H1 (cell line): Measurements from ENCODE around the gene RNF183. TPM values are rescaled to one million over a fixed set of nuclear protein-coding genes. Genes with fewer than 3 reads are reported as not detected.
A peak's percentile ranks its signal among the peaks of the same experiment; 100 is the strongest.

Source experiments
- CTCF ChIA-PET: fragments of 300-600 bp; sonication (Branson Sonifier 250); formaldehyde crosslinking; loops from one replicate; lab custom pipeline; 2021; ENCODE audit not compliant: partially characterized antibody; lab: Charles Lee
- POLR2A ChIA-PET: fragments of 300-600 bp; sonication (Branson Sonifier 250); formaldehyde crosslinking; loops from one replicate; lab custom pipeline; 2021; ENCODE audit warnings: inconsistent platforms; ENCODE audit not compliant: partially characterized antibody; lab: Charles Lee
- DNase-seq, 2 experiments: peaks; one replicate each; pipeline versions ENCODE4 v3.0.0 to v3.0.0-alpha.2; 2010 to 2022; ENCODE audit warnings: low spot score in 2 of 2, low read depth in 1 of 2, mixed read lengths in 1 of 2
- FAIRE-seq: peaks from 2 replicates; lab custom pipeline; 2011; peaks lifted over from hg19 to GRCh38; lab: Jason Lieb, UNC
- H2AFZ ChIP-seq: 2 replicates; pipeline ENCODE4 v1.8.1; 2012; ENCODE audit warnings: low read length, inconsistent platforms
- H2AK5ac ChIP-seq: 2 replicates; pipeline ENCODE4 v1.6.1; 2013; ENCODE audit warnings: low read depth, low read length
- H2BK120ac ChIP-seq: replicated peaks from 2 replicates; pipeline ENCODE3; 2013; ENCODE audit warnings: low read depth, low read length, inconsistent platforms
- H2BK12ac ChIP-seq: 2 replicates; pipeline ENCODE4 v1.6.1; 2013; ENCODE audit warnings: low read depth, low read length
- H2BK15ac ChIP-seq: 2 replicates; pipeline ENCODE4 v1.6.1; 2013; ENCODE audit warnings: low read length
- H2BK20ac ChIP-seq: 2 replicates; pipeline ENCODE4 v1.6.1; 2013; ENCODE audit warnings: low read length
- H2BK5ac ChIP-seq: 2 replicates; pipeline ENCODE4 v1.6.1; 2013; ENCODE audit warnings: low read depth, low read length
- H3K14ac ChIP-seq: 2 replicates; pipeline ENCODE4 v1.6.1; 2013; ENCODE audit warnings: inconsistent platforms; ENCODE audit not compliant: insufficient read length
- H3K18ac ChIP-seq: 2 replicates; pipeline ENCODE4 v1.6.1; 2013; ENCODE audit warnings: low read length; ENCODE audit errors: extremely low read depth
- H3K23ac ChIP-seq: 2 replicates; pipeline ENCODE4 v1.6.1; 2013; ENCODE audit warnings: inconsistent platforms; ENCODE audit not compliant: insufficient read length
- H3K23me2 ChIP-seq: 2 replicates; pipeline ENCODE4 v1.6.1; 2013; ENCODE audit warnings: low read depth, low read length
- H3K27ac ChIP-seq: 2 replicates; pipeline ENCODE4 v1.6.1; 2011; ENCODE audit warnings: low read depth, low read length, inconsistent platforms
- H3K27me3 ChIP-seq, 4 experiments: replicated peaks in 1 of 4; 1 replicate in 1 of 4; 2 replicates in 3 of 4; pipeline versions ENCODE4 v1.6.1 to v1.8.1; 2011 to 2013; ENCODE audit warnings: low read length in 3 of 4, mild to moderate bottlenecking in 3 of 4, inconsistent platforms in 2 of 4, mixed read lengths in 2 of 4, moderate library complexity in 1 of 4; ENCODE audit not compliant: control insufficient read depth in 3 of 4, insufficient read depth in 3 of 4; ENCODE audit errors: extremely low read depth in 1 of 4
- H3K36me3 ChIP-seq, 4 experiments: 2 replicates each; pipeline versions ENCODE4 v1.6.1 to v1.8.1; 2011 to 2013; ENCODE audit warnings: mild to moderate bottlenecking in 4 of 4, low read length in 3 of 4, moderate library complexity in 2 of 4, control low read depth in 1 of 4, inconsistent platforms in 1 of 4; ENCODE audit not compliant: insufficient read depth in 4 of 4, control insufficient read depth in 2 of 4
- H3K4ac ChIP-seq: replicated peaks from 2 replicates; pipeline ENCODE3; 2013; ENCODE audit warnings: low read length, low read depth, mixed read lengths, inconsistent platforms; ENCODE audit not compliant: insufficient read length
- H3K4me1 ChIP-seq, 4 experiments: replicated peaks in 1 of 4; 1 replicate in 1 of 4; 2 replicates in 3 of 4; pipeline versions ENCODE4 v1.6.1 to v1.8.1; 2011 to 2013; ENCODE audit warnings: low read length in 3 of 4, inconsistent platforms in 2 of 4, mixed read lengths in 1 of 4; ENCODE audit not compliant: insufficient read depth in 4 of 4, control insufficient read depth in 3 of 4
- H3K4me2 ChIP-seq, 2 experiments: 2 replicates each; pipeline versions ENCODE4 v1.6.1 to v1.8.1; 2011 to 2013; ENCODE audit warnings: low read depth in 2 of 2, low read length in 2 of 2, control low read depth in 1 of 2, inconsistent platforms in 1 of 2, mild to moderate bottlenecking in 1 of 2; ENCODE audit not compliant: insufficient read depth in 1 of 2
- H3K4me3 ChIP-seq, 4 experiments: fragments of 200-600, 300-600 bp in 1 of 4; sonication (generic), shearing (Covaris generic), sonication (Bioruptor Twin) in 1 of 4; 2 replicates each; pipeline versions ENCODE4 v1.5.1 to v1.8.1; 2011 to 2016; ENCODE audit warnings: low read length in 4 of 4, low read depth in 3 of 4, control low read depth in 2 of 4, inconsistent platforms in 2 of 4, mild to moderate bottlenecking in 2 of 4, mixed read lengths in 1 of 4, moderate library complexity in 1 of 4; ENCODE audit not compliant: insufficient read depth in 2 of 4; ENCODE audit errors: extremely low read depth in 1 of 4
- H3K56ac ChIP-seq: replicated peaks from 2 replicates; pipeline ENCODE3; 2013; ENCODE audit warnings: low read depth, mild to moderate bottlenecking, mixed read lengths, low read length, inconsistent platforms; ENCODE audit not compliant: insufficient read length
- H3K79me1 ChIP-seq: 2 replicates; pipeline ENCODE4 v1.6.1; 2013; ENCODE audit warnings: low read depth, low read length, control low read depth
- H3K79me2 ChIP-seq, 2 experiments: 2 replicates each; pipeline versions ENCODE4 v1.6.1 to v1.8.1; 2012 to 2013; ENCODE audit warnings: low read length in 2 of 2, mild to moderate bottlenecking in 2 of 2, inconsistent platforms in 1 of 2; ENCODE audit not compliant: insufficient read depth in 2 of 2, control insufficient read depth in 1 of 2
- H3K9ac ChIP-seq, 4 experiments: replicated peaks in 1 of 4; 1 replicate in 1 of 4; 2 replicates in 3 of 4; pipeline versions ENCODE4 v1.6.1 to v1.8.1; 2011 to 2013; ENCODE audit warnings: low read depth in 3 of 4, low read length in 3 of 4, control low read depth in 2 of 4, mild to moderate bottlenecking in 2 of 4, moderate library complexity in 2 of 4, inconsistent platforms in 1 of 4; ENCODE audit errors: extremely low read depth in 1 of 4
- H3K9me3 ChIP-seq, 2 experiments: 2 replicates each; pipeline versions ENCODE4 v1.6.1 to v1.8.1; 2012 to 2013; ENCODE audit warnings: mild to moderate bottlenecking in 2 of 2, moderate library complexity in 2 of 2, control low read depth in 1 of 2, inconsistent platforms in 1 of 2, low read depth in 1 of 2, low read length in 1 of 2, mixed read lengths in 1 of 2; ENCODE audit not compliant: insufficient read depth in 2 of 2
- H4K20me1 ChIP-seq, 2 experiments: replicated peaks in 1 of 2; 2 replicates each; pipeline versions ENCODE3 to v1.8.1; 2011 to 2013; ENCODE audit warnings: inconsistent platforms in 2 of 2, low read length in 2 of 2, mild to moderate bottlenecking in 1 of 2; ENCODE audit not compliant: insufficient read depth in 2 of 2, control insufficient read depth in 1 of 2
- H4K5ac ChIP-seq: 2 replicates; pipeline ENCODE4 v1.6.1; 2013; ENCODE audit warnings: low read length, low read depth, mixed read lengths, inconsistent platforms; ENCODE audit not compliant: insufficient read length
- H4K8ac ChIP-seq: 2 replicates; pipeline ENCODE4 v1.8.0; 2013; ENCODE audit warnings: mild to moderate bottlenecking, moderate library complexity, low read length, inconsistent platforms; ENCODE audit not compliant: insufficient read depth; ENCODE audit errors: extremely low read depth
- H4K91ac ChIP-seq: replicated peaks from 2 replicates; pipeline ENCODE3; 2013; ENCODE audit warnings: low read length, mixed read lengths, inconsistent platforms; ENCODE audit not compliant: insufficient read length
- CBX5 ChIP-seq: fragments of 300-800, 300-1000 bp; sonication (generic); IDR thresholded peaks from 2 replicates; pipeline ENCODE4 v1.7.1; 2016; ENCODE audit warnings: antibody characterized with exemption, low read length, low read depth
- CTCF ChIP-seq, 3 experiments: IDR thresholded peaks; 1 replicate in 2 of 3; 2 replicates in 1 of 3; pipeline versions ENCODE4 v1.5.1 to v1.6.1; 2011; ENCODE audit warnings: low read length in 3 of 3, mild to moderate bottlenecking in 3 of 3, inconsistent platforms in 2 of 3, low read depth in 1 of 3, moderate library complexity in 1 of 3; ENCODE audit not compliant: insufficient read depth in 1 of 3; ENCODE audit errors: control extremely low read depth in 1 of 3
- RAD21 ChIP-seq, 2 experiments: IDR thresholded peaks in 1 of 2; conservative IDR thresholded peaks in 1 of 2; 2 replicates each; pipeline ENCODE4 v1.6.1; 2011; ENCODE audit warnings: low read depth in 2 of 2, low read length in 2 of 2, improper control_type of control experiment in 1 of 2, inconsistent platforms in 1 of 2, mild to moderate bottlenecking in 1 of 2, moderate library complexity in 1 of 2
- WGBS, 2 experiments: shearing (Covaris generic) in 1 of 2; methylation state at CpG; one replicate each; pipeline versions ENCODE4 v1.1.6 to v1.1.7; 2013 to 2015; ENCODE audit warnings: low lambda C conversion rate in 2 of 2, mixed read lengths in 2 of 2, inconsistent platforms in 1 of 2, low coverage in 1 of 2, missing lambda C conversion rate in 1 of 2; ENCODE audit not compliant: insufficient replicate concordance in 2 of 2, insufficient coverage in 1 of 2, insufficient read length in 1 of 2; ENCODE audit errors: extremely low coverage in 1 of 2, missing lambda C conversion rate in 1 of 2; 5-methylcytosine and 5-hydroxymethylcytosine counted together
- polyA plus RNA-seq, 7 experiments: library from polyadenylated mRNA; depleted of rRNA in 3 of 7; stranded (reverse) in 5 of 7; unstranded in 2 of 7; fragments of >200 nt in 5 of 7; fragments of 200-250 nt in 2 of 7; gene quantifications; 1 replicate in 5 of 7; 2 replicates in 1 of 7; 4 replicates in 1 of 7; pipeline versions ENCODE4 v1.2.1 to v1.2.3, GENCODE V29; 2011 to 2013; ENCODE audit warnings: missing spikeins in 2 of 7, mixed read lengths in 2 of 7
- total RNA-seq: library from RNA; stranded (reverse); fragmentation: NEBNext Ultra II Directional; extraction: Animal tissue kit (Norgen Biotek cat#: 25700); gene quantifications from 2 replicates; pipeline ENCODE4 v1.2.1, GENCODE V29; 2021

The RNF183 gene
- total and polyA plus RNA-seq, 2 of the 8 experiments (the other 6 are each of a cell fraction or from before 2014, with no cell fraction given), result 0.15 TPM; not detected in 1

GRCh38 chr9:113317777-113318176 lies 14.6 kb upstream of the RNF183 start:
- ChIA-PET CTCF (interaction anchor here (0.6 to 3.1 kb wide), 11 partner anchors 9 to 1420 kb away, joined by 3 to 19 read pairs (median 5); partner anchors contain the start of genes RNF183 and WDR31), POLR2A (no interaction called here)
- Histone ChIP-seq H2BK12ac (no peak overlapping the region), H3K79me1 (no peaks in the 10 kb centered on the region), H3K56ac (no peak overlapping the region), H2AK5ac (no peak overlapping the region), H3K4me3 (no peak overlapping the region), H2BK20ac (no peak overlapping the region), H3K23ac (no peak overlapping the region), H2AFZ (no peak overlapping the region), H3K9me3 (no peaks in the 10 kb centered on the region), H2BK15ac (no peak overlapping the region), H2BK5ac (no peak overlapping the region), H3K36me3 (no peaks in the 10 kb centered on the region), H3K23me2 (no peaks in the 10 kb centered on the region; the same call in 1 of the 2 replicates), H3K79me2 (no peaks in the 10 kb centered on the region), H3K4me2 (no peak overlapping the region), H4K8ac (no peak overlapping the region), H4K5ac (no peak overlapping the region), H3K27ac (no peak overlapping the region), H3K4me1 (no peaks in the 10 kb centered on the region), H3K14ac (no peak overlapping the region), H2BK120ac (no peak overlapping the region), H3K27me3 (peaks cover 0 to 2% (median under 1%) of the 10 kb centered on the region in 4 experiments; a peak in 2 of 7 replicates), H3K18ac (no peak overlapping the region), H3K4ac (no peak overlapping the region), H3K9ac (no peak overlapping the region), H4K91ac (no peak overlapping the region), H4K20me1 (no peaks in the 10 kb centered on the region)
- no peak for FAIRE-seq
- DNase-seq, result no peak
- TF ChIP-seq CTCF (IDR thresholded peaks at IDR 0.05; ENCODE audit: control extremely low read depth in 1 of 3, insufficient read depth in 1 of 3, low read depth in 1 of 3, low read length in 3 of 3) (peak in 2 of 3 experiments; percentile 1 to 7; a peak in 2 of 4 replicates), CBX5 (no peak), RAD21 (IDR thresholded peaks at IDR 0.05 in 1 of 2, conservative IDR thresholded peaks at IDR 0.05 in 1 of 2; ENCODE audit: low read depth in 2 of 2, low read length in 2 of 2) (0 out of 4 replicates have a peak, but pooled peaks of 1 of the 2 experiments have one; percentile 4)
- WGBS, 2 experiments, result 88% methylated on average over 2 of the region's 2 CpGs; no CpG with 5 or more reads in 1 of the 2 experiments
